Spleen (tissue), 7 donors: ENCODE measurements around the gene CDRT15.

Experiments
- CTCF ChIP-seq, 11 experiments: fragments of 200-600 bp in 7 of 11; fragments of 450-650 bp in 4 of 11; sonication (generic) in 4 of 11; IDR thresholded peaks in 8 of 11; conservative IDR thresholded peaks in 3 of 11; 1 replicate in 7 of 11; 2 replicates in 4 of 11; pipeline versions ENCODE4 v1.4.0 to v1.8.0; 2016 to 2021; ENCODE audit warnings: antibody characterized with exemption in 11 of 11, inconsistent platforms in 4 of 11, mild to moderate bottlenecking in 1 of 11
- POLR2A ChIP-seq, 3 donors: fragments of 450-650 bp; IDR thresholded peaks; one replicate each; pipeline ENCODE4 v1.5.1; 2017; ENCODE audit warnings: antibody characterized with exemption in 3 of 3, mild to moderate bottlenecking in 1 of 3
- POLR2AphosphoS5 ChIP-seq, 3 donors: sonication (generic); formaldehyde crosslinking; IDR thresholded peaks; one replicate each; pipeline ENCODE4 v1.5.1; 2017; ENCODE audit warnings: antibody characterized with exemption in 3 of 3
- donor health status: DM: no; HTN: no; CAD: no; lungs with moderate emphysema.
- donor health status: DM: no; HTN: no; CAD: no.
- donor health status: DM: no; HTN: no; CAD: no.

GRCh38 chr17:14228903-14229302 is 7.8 kb downstream of the CDRT15 start:
- TF ChIP-seq CTCF (IDR thresholded peaks at IDR 0.05 in 8 of 11, conservative IDR thresholded peaks at IDR 0.05 in 3 of 11) (no peak), POLR2A (IDR thresholded peaks at IDR 0.05) (no peak), POLR2AphosphoS5 (IDR thresholded peaks at IDR 0.05) (no peak)
